Ishikawa (cell line): ENCODE measurements around the gene WSCD2.

Experiments
- CEBPB ChIP-seq: IDR thresholded peaks from 2 replicates; pipeline ENCODE4 v1.6.1; 2012
- CREB1 ChIP-seq: IDR thresholded peaks from 2 replicates; pipeline ENCODE4 v1.6.1; 2012; ENCODE audit warnings: low read depth
- EGR1 ChIP-seq: IDR thresholded peaks from 2 replicates; pipeline ENCODE4 v1.6.1; 2012
- EP300 ChIP-seq: IDR thresholded peaks from 2 replicates; pipeline ENCODE4 v1.6.1; 2012; ENCODE audit warnings: borderline replicate concordance
- FOXM1 ChIP-seq: IDR thresholded peaks from 2 replicates; pipeline ENCODE4 v1.6.1; 2012; ENCODE audit warnings: low read depth, borderline replicate concordance
- NFIC ChIP-seq: IDR thresholded peaks from 2 replicates; pipeline ENCODE4 v1.6.1; 2012
- RAD21 ChIP-seq: IDR thresholded peaks from 2 replicates; pipeline ENCODE4 v1.6.1; 2012; ENCODE audit warnings: low read depth
- TAF1 ChIP-seq: IDR thresholded peaks from 2 replicates; pipeline ENCODE4 v1.6.1; 2012; ENCODE audit warnings: low read depth, mild to moderate bottlenecking
- TCF12 ChIP-seq: IDR thresholded peaks from 2 replicates; pipeline ENCODE4 v1.6.1; 2012; ENCODE audit warnings: low read depth
- TEAD4 ChIP-seq: IDR thresholded peaks from 2 replicates; pipeline ENCODE4 v1.6.1; 2012
- YY1 ChIP-seq: IDR thresholded peaks from 2 replicates; pipeline ENCODE4 v1.6.1; 2012; ENCODE audit warnings: low read depth
- ZBTB7A ChIP-seq: IDR thresholded peaks from 2 replicates; pipeline ENCODE4 v1.6.1; 2012; ENCODE audit warnings: low read depth
- TF ChIP-seq, protein P1 (sequence below): IDR thresholded peaks from 2 replicates; pipeline ENCODE4 v1.6.1; 2012
- TF ChIP-seq, protein P2 (sequence below): IDR thresholded peaks from 2 replicates; pipeline ENCODE4 v1.6.1; 2012
- TF ChIP-seq, protein P3 (sequence below): IDR thresholded peaks from 2 replicates; pipeline ENCODE4 v1.6.1; 2012; ENCODE audit warnings: low read depth, mild to moderate bottlenecking

The WSCD2 gene

DNA sequence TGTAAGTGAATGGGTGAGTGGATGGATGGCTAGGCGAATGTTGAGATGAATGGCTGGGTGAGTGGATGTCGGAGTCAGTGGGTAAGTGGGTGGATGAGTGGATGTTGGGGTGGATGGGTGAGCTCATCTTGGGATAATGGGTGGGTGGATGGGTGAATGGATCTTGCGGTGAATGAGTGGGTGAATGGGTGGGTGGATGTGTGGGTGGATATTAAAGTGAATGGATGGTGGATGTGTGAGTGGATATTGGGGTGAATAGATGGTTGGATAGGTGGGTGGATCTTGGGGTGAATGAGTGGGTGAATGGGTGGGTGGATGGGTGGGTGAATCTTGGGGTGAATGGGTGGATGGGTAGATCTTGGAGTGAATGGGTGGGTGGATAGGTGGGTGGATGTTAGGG is 158.1 kb downstream of the WSCD2 start:
- TF ChIP-seq EGR1 = no peak
- no peak for TF ChIP-seq ZBTB7A
- no peak for TF ChIP-seq NFIC
- TF ChIP-seq, protein P1, sequence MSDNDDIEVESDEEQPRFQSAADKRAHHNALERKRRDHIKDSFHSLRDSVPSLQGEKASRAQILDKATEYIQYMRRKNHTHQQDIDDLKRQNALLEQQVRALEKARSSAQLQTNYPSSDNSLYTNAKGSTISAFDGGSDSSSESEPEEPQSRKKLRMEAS = no peak
- no peak for TF ChIP-seq TAF1
- no peak for TF ChIP-seq YY1
- TF ChIP-seq TEAD4 = no peak
- no peak for TF ChIP-seq RAD21
- TF ChIP-seq, protein P2, sequence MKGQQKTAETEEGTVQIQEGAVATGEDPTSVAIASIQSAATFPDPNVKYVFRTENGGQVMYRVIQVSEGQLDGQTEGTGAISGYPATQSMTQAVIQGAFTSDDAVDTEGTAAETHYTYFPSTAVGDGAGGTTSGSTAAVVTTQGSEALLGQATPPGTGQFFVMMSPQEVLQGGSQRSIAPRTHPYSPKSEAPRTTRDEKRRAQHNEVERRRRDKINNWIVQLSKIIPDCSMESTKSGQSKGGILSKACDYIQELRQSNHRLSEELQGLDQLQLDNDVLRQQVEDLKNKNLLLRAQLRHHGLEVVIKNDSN = no peak
- TF ChIP-seq CEBPB = no peak
- TF ChIP-seq, protein P3, sequence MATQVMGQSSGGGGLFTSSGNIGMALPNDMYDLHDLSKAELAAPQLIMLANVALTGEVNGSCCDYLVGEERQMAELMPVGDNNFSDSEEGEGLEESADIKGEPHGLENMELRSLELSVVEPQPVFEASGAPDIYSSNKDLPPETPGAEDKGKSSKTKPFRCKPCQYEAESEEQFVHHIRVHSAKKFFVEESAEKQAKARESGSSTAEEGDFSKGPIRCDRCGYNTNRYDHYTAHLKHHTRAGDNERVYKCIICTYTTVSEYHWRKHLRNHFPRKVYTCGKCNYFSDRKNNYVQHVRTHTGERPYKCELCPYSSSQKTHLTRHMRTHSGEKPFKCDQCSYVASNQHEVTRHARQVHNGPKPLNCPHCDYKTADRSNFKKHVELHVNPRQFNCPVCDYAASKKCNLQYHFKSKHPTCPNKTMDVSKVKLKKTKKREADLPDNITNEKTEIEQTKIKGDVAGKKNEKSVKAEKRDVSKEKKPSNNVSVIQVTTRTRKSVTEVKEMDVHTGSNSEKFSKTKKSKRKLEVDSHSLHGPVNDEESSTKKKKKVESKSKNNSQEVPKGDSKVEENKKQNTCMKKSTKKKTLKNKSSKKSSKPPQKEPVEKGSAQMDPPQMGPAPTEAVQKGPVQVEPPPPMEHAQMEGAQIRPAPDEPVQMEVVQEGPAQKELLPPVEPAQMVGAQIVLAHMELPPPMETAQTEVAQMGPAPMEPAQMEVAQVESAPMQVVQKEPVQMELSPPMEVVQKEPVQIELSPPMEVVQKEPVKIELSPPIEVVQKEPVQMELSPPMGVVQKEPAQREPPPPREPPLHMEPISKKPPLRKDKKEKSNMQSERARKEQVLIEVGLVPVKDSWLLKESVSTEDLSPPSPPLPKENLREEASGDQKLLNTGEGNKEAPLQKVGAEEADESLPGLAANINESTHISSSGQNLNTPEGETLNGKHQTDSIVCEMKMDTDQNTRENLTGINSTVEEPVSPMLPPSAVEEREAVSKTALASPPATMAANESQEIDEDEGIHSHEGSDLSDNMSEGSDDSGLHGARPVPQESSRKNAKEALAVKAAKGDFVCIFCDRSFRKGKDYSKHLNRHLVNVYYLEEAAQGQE = no peak

DNA sequence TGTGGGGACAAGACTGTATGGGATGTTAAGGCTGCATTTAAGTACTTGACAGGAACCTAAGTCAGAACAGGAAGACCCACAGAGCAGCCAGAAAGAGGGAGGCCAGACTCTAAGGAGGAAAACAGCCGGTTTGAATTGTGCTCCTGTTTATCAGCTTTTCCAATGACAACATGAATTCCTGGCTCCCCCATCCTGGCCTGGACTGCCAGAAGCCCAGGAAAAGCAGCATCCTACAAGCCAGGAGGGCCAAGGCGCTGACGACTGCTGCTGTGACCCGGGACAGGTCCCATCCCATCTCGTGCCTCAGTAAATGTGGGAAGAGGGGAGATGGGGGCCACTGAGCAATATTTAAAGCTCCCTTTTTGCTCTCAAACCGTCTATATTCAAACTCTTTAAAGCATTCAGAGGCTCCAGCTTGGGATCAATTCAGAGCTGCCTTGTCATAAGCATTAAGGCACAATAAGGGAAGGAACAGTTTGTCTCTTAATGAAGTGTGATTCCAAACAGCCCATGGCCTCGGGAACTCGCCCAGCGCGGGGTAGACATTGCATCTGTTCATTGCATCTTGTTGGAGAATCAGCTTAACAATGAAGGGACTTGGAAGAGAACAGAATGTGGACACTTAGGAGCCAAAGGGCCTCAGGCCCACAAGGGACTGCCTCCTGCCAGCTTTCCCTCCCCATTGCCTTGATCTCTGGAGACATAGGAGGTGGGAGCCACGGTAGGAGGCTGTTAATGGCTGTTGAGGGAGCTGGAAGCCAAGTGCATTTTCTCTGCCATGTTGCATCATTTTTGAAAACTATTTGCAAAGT is 160.5 kb downstream of the WSCD2 start:
- TF ChIP-seq TEAD4 = no peak
- TF ChIP-seq, protein P2 = no peak
- TF ChIP-seq TAF1 = no peak
- no peak for TF ChIP-seq RAD21
- TF ChIP-seq, protein P3 = no peak
- TF ChIP-seq, protein P1 = no peak
- TF ChIP-seq NFIC = no peak
- no peak for TF ChIP-seq EGR1
- no peak for TF ChIP-seq YY1
- no peak for TF ChIP-seq CEBPB
- TF ChIP-seq TCF12 = no peak
- TF ChIP-seq FOXM1 = no peak
- no peak for TF ChIP-seq ZBTB7A
- TF ChIP-seq CREB1 = no peak
- no peak for TF ChIP-seq EP300

DNA sequence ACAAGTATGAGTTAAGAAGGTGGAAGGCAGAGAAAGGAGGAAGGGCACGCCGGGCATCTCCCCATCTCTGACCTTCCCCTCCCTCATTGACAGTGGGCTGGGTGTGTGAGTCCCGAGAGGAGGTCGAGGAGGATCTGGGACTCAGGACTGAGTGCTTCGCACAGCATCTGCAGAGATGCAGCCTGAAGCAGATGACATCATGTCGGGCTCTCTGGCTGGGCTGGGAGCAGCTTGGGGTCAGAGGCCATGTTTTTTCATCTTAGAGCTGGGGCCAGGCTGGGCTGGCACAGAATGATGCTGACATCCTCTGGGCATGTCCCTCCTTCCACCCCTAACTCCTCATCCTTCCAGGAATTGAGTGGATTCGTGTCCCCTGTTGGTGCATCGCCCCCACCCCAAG is 166.6 kb downstream of the WSCD2 start:
- no peak for TF ChIP-seq EP300

DNA sequence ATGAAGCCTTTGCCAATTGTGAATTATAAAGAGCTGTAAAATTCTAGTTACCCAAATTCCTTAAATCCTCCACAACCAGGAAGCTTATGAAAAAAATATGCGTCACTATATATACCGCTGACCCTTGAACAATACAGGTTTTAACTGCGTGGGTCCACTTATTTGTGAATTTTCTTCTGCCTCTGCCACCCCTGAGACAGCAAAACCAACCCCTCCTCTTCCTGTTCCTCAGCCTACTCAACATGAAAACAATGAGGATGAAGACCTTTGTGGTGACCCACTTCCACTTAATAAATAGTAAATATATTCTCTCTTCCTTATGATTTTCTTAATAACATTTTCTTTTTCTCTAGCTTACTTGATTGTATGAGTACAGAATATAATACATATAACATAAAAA is 167.9 kb downstream of the WSCD2 start:
- TF ChIP-seq RAD21 (no peak), CREB1 (no peak), TAF1 (no peak), FOXM1 (no peak), TEAD4 (no peak), NFIC (no peak), EP300 (no peak), TCF12 (no peak), CEBPB (no peak), ZBTB7A (no peak), EGR1 (no peak)
- TF ChIP-seq, protein P1 = no peak

DNA sequence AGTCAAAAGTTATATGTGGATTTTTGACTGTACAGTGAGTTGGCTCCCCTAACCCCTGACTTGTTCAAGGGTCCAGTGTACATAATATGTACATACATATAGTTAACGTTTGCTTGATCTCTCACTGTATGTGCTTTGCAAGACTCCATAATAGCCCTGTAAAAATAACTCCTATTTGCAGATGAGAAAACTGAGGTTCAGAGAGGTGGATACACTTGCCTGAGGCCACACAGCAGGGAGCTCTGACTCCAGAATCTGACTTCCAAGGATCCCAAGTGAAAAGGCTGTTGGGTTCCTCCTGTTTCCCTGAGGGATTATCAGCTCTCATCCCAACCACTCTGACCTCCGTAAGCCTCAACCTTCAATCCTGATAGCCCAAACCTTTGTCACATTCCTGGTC is 168.3 kb downstream of the WSCD2 start:
- TF ChIP-seq TCF12 (no peak), YY1 (no peak), TEAD4 (no peak), TAF1 (no peak), CEBPB (no peak), FOXM1 (no peak), ZBTB7A (no peak), EGR1 (no peak), NFIC (no peak), RAD21 (no peak), CREB1 (no peak), EP300 (no peak)
- TF ChIP-seq, protein P3 = no peak
- TF ChIP-seq, protein P1 = no peak
- TF ChIP-seq, protein P2 = no peak
